WTC11 (cell line): ENCODE measurements around the gene SORCS2.

Experiments
- TF ChIP-seq, protein P1 (sequence below): fragments of 200-600 bp; IDR thresholded peaks from 2 replicates; pipeline ENCODE4 v1.8.0; 2022; ENCODE audit warnings: antibody characterized with exemption
- TF ChIP-seq, protein P2 (sequence below): fragments of 250-450 bp; sonication (Bioruptor Pico); IDR thresholded peaks from 2 replicates; pipeline ENCODE4 v1.9.0; 2021; ENCODE audit warnings: mild to moderate bottlenecking, borderline replicate concordance
- TF ChIP-seq, protein P3 (sequence below): sonication (generic); formaldehyde crosslinking; IDR thresholded peaks from 2 replicates; pipeline ENCODE4 v1.8.1; 2023; ENCODE audit warnings: mild to moderate bottlenecking, missing genetic modification reagents

DNA sequence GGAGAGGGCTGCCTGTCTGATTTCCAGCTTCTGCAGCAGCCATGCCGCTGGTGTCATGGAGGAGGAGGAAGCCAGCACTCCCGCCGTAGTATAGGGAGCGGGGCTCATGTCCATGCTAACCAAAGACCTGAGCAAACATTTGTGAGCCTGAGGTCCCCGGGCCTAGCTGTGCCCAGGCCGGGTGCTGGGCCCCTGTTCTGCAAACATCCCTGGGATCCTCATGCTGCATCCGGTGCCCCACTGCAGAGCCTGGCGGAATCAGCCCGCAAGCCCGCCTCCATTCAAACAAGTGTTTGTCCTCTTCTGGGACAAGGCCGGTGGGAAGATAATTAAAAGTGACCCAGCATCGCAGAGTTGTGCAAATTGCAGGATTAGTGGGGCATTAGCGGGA lies 106.3 kb downstream of the SORCS2 start:
- TF ChIP-seq, protein P1, sequence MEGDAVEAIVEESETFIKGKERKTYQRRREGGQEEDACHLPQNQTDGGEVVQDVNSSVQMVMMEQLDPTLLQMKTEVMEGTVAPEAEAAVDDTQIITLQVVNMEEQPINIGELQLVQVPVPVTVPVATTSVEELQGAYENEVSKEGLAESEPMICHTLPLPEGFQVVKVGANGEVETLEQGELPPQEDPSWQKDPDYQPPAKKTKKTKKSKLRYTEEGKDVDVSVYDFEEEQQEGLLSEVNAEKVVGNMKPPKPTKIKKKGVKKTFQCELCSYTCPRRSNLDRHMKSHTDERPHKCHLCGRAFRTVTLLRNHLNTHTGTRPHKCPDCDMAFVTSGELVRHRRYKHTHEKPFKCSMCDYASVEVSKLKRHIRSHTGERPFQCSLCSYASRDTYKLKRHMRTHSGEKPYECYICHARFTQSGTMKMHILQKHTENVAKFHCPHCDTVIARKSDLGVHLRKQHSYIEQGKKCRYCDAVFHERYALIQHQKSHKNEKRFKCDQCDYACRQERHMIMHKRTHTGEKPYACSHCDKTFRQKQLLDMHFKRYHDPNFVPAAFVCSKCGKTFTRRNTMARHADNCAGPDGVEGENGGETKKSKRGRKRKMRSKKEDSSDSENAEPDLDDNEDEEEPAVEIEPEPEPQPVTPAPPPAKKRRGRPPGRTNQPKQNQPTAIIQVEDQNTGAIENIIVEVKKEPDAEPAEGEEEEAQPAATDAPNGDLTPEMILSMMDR: no peak
- TF ChIP-seq, protein P2, sequence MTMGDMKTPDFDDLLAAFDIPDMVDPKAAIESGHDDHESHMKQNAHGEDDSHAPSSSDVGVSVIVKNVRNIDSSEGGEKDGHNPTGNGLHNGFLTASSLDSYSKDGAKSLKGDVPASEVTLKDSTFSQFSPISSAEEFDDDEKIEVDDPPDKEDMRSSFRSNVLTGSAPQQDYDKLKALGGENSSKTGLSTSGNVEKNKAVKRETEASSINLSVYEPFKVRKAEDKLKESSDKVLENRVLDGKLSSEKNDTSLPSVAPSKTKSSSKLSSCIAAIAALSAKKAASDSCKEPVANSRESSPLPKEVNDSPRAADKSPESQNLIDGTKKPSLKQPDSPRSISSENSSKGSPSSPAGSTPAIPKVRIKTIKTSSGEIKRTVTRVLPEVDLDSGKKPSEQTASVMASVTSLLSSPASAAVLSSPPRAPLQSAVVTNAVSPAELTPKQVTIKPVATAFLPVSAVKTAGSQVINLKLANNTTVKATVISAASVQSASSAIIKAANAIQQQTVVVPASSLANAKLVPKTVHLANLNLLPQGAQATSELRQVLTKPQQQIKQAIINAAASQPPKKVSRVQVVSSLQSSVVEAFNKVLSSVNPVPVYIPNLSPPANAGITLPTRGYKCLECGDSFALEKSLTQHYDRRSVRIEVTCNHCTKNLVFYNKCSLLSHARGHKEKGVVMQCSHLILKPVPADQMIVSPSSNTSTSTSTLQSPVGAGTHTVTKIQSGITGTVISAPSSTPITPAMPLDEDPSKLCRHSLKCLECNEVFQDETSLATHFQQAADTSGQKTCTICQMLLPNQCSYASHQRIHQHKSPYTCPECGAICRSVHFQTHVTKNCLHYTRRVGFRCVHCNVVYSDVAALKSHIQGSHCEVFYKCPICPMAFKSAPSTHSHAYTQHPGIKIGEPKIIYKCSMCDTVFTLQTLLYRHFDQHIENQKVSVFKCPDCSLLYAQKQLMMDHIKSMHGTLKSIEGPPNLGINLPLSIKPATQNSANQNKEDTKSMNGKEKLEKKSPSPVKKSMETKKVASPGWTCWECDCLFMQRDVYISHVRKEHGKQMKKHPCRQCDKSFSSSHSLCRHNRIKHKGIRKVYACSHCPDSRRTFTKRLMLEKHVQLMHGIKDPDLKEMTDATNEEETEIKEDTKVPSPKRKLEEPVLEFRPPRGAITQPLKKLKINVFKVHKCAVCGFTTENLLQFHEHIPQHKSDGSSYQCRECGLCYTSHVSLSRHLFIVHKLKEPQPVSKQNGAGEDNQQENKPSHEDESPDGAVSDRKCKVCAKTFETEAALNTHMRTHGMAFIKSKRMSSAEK: no peak
- TF ChIP-seq, protein P3, sequence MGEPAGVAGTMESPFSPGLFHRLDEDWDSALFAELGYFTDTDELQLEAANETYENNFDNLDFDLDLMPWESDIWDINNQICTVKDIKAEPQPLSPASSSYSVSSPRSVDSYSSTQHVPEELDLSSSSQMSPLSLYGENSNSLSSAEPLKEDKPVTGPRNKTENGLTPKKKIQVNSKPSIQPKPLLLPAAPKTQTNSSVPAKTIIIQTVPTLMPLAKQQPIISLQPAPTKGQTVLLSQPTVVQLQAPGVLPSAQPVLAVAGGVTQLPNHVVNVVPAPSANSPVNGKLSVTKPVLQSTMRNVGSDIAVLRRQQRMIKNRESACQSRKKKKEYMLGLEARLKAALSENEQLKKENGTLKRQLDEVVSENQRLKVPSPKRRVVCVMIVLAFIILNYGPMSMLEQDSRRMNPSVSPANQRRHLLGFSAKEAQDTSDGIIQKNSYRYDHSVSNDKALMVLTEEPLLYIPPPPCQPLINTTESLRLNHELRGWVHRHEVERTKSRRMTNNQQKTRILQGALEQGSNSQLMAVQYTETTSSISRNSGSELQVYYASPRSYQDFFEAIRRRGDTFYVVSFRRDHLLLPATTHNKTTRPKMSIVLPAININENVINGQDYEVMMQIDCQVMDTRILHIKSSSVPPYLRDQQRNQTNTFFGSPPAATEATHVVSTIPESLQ: no peak
